Mammary epithelial cell (primary cell): ENCODE data around the gene SHISA7.

Experiments
- EZH2 ChIP-seq: IDR thresholded peaks from 2 replicates; pipeline ENCODE4 v1.6.1; 2012; ENCODE audit warnings: low read length, inconsistent platforms, borderline replicate concordance
- TF ChIP-seq, protein P1 (sequence below), 2 donors: IDR thresholded peaks in 1 of 2; conservative IDR thresholded peaks in 1 of 2; 2 replicates each; pipeline ENCODE4 v1.5.1; 2011 to 2012; ENCODE audit warnings: inconsistent platforms in 2 of 2, low read length in 2 of 2, mild to moderate bottlenecking in 2 of 2, control low read depth in 1 of 2, low read depth in 1 of 2; ENCODE audit not compliant: insufficient read depth in 1 of 2; ENCODE audit errors: extremely low read depth in 1 of 2

DNA sequence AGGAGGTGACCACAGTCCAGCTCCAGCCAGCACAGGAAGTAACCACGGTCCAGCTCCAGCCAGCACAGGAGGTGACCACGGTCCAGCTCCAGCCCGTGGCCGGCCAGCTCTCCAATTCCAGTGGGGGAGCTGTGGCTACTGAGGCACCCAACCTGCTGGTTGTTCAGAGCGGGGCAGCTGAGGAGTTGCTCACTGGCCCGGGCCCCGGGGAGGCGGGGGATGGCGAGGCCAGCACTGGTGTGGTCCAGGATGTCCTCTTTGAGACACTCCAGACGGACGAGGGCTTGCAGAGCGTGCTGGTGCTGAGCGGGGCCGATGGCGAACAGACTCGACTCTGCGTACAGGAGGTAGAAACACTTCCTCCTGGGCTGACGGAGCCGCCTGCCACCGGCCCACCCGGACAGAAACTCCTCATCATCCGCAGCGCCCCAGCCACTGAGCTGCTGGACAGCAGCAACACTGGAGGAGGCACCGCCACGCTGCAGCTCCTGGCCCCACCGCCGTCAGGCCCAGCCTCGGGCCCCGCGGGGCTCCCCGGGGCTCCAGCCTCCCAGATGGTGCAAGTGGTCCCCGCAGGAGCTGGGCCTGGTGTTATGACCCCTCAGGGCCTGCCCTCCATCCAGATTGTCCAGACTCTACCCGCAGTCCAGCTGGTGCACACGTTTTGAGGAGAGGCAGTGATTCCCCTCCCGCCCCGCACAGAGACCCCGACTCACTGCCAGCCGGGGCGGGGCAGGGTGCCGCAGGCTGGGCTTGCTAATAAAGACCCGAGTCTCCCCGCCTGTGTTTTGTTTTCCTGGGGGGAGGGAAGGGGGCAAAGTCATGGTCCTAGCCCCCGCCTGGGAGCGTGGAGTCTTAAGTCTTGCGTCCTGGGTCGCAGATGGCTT lies 40.8 kb upstream of the SHISA7 start:
- TF ChIP-seq, protein P1, sequence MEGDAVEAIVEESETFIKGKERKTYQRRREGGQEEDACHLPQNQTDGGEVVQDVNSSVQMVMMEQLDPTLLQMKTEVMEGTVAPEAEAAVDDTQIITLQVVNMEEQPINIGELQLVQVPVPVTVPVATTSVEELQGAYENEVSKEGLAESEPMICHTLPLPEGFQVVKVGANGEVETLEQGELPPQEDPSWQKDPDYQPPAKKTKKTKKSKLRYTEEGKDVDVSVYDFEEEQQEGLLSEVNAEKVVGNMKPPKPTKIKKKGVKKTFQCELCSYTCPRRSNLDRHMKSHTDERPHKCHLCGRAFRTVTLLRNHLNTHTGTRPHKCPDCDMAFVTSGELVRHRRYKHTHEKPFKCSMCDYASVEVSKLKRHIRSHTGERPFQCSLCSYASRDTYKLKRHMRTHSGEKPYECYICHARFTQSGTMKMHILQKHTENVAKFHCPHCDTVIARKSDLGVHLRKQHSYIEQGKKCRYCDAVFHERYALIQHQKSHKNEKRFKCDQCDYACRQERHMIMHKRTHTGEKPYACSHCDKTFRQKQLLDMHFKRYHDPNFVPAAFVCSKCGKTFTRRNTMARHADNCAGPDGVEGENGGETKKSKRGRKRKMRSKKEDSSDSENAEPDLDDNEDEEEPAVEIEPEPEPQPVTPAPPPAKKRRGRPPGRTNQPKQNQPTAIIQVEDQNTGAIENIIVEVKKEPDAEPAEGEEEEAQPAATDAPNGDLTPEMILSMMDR (conservative IDR thresholded peaks at IDR 0.05 in 1 of 2, IDR thresholded peaks at IDR 0.05 in 1 of 2; ENCODE audit: extremely low read depth in 1 of 2, insufficient read depth in 1 of 2, low read depth in 1 of 2, low read length in 2 of 2), result no peak
- TF ChIP-seq EZH2, result no peak
